Posterior vena cava (tissue), 2 donors: Measurements from ENCODE around the gene TSHR. TPM values are rescaled to one million over a fixed set of nuclear protein-coding genes. Genes with fewer than 3 reads are reported as not detected.
"Not testable (repeated sequence)": the region's sequence is repeated elsewhere in the genome, so short reads cannot be mapped to it uniquely, and the experiment has no call there.

Experiments used
- DNase-seq: peaks from one replicate; pipeline ENCODE4 v3.0.0-alpha.2; 2020; ENCODE audit warnings: low spot score
- intact Hi-C, 2 donors: fragments of 100-400 bp; cut with DNase I; formaldehyde crosslinking; loops; one replicate each; pipeline versions ENCODE4 v1.14.1 to v1.14.2; 2022 to 2023
- total RNA-seq, 2 donors: library from RNA; stranded (reverse); fragmentation: NEBNext Ultra II Directional; extraction: Animal tissue kit (Norgen Biotek cat#: 25700); gene quantifications; one replicate each; pipeline ENCODE4 v1.2.1, GENCODE V29; 2021
- donor health status: DM: yes; HTN: yes; CAD: no.
- donor health status: DM: yes; HTN: yes; CAD: no.

TSHR gene
- total RNA-seq, 2 donors from 2014 or later: 0.29 to 1.1 TPM

- intact Hi-C loops: no loop called here
- no peak for DNase-seq
These were observed 9.2 kb upstream of the TSHR start for GRCh38 chr14:80946187-80946586.

GRCh38 chr14:80946797-80947196 is 8.6 kb upstream of the TSHR start:
- DNase-seq: no peak
- intact Hi-C loops: no loop called here

- DNase-seq: no peak
- intact Hi-C loops: no loop called here
These were observed 7.1 kb upstream of the TSHR start for GRCh38 chr14:80948291-80948690.

GRCh38 chr14:80951491-80951890 is 3.9 kb upstream of the TSHR start:
- no peak for DNase-seq
- intact Hi-C loops: no loop called here

- DNase-seq: peak; percentile 51
- intact Hi-C loops: not testable (repeated sequence)
These were observed 2.2 kb upstream of the TSHR start for GRCh38 chr14:80953211-80953610.

- DNase-seq: peak; percentile 92
- intact Hi-C loops: loop anchor here in 1 of 2 donors (2.0 kb wide), 1 partner anchor 32 kb away; no protein-coding TSS in a partner anchor
These were observed 628 bp upstream of the TSHR start for GRCh38 chr14:80954687-80955299.

GRCh38 chr14:80956102-80956501 is 681 bp downstream of the TSHR start:
- intact Hi-C loops: no loop called here
- no peak for DNase-seq

- DNase-seq: no peak
- intact Hi-C loops: no loop called here
These were observed 1.5 kb downstream of the TSHR start for GRCh38 chr14:80956922-80957321.

GRCh38 chr14:80957613-80958012 is 2.2 kb downstream of the TSHR start:
- intact Hi-C loops: no loop called here
- no peak for DNase-seq

- no peak for DNase-seq
These were observed 2.8 kb downstream of the TSHR start for GRCh38 chr14:80958226-80958625.

GRCh38 chr14:80958939-80959338 is 3.5 kb downstream of the TSHR start:
- intact Hi-C loops: no loop called here

More at GRCh38 chr14:80958226-80958625, 2.8 kb downstream of the TSHR start:
- intact Hi-C loops: no loop called here

GRCh38 chr14:80959496-80959895 is 4.1 kb downstream of the TSHR start:
- intact Hi-C loops: no loop called here
- no peak for DNase-seq

More at GRCh38 chr14:80958939-80959338, 3.5 kb downstream of the TSHR start:
- DNase-seq: no peak

- intact Hi-C loops: no loop called here
- no peak for DNase-seq
These were observed 9.6 kb downstream of the TSHR start for GRCh38 chr14:80965037-80965436.

GRCh38 chr14:80973931-80974641 is 18.7 kb downstream of the TSHR start:
- intact Hi-C loops: no loop called here
- DNase-seq: no peak

GRCh38 chr14:80974679-80975078 is 19.3 kb downstream of the TSHR start:
- DNase-seq: no peak
- intact Hi-C loops: no loop called here

- intact Hi-C loops: no loop called here
These were observed 21.8 kb downstream of the TSHR start for GRCh38 chr14:80977221-80977620.

GRCh38 chr14:80978403-80978802 is 23.0 kb downstream of the TSHR start:
- no peak for DNase-seq
- intact Hi-C loops: no loop called here

More at GRCh38 chr14:80977221-80977620, 21.8 kb downstream of the TSHR start:
- DNase-seq: no peak

- no peak for DNase-seq
- intact Hi-C loops: loop anchor here in 1 of 2 donors (10.0 kb wide), 1 partner anchor 1115 kb away; no protein-coding TSS in a partner anchor
These were observed 24.5 kb downstream of the TSHR start for GRCh38 chr14:80979951-80980350.

- intact Hi-C loops: loop anchor here in 1 of 2 donors (10.0 kb wide), 1 partner anchor 1114 kb away; no protein-coding TSS in a partner anchor
These were observed 25.7 kb downstream of the TSHR start for GRCh38 chr14:80981156-80981555.

GRCh38 chr14:80981673-80982072 is 26.3 kb downstream of the TSHR start:
- no peak for DNase-seq
- intact Hi-C loops: loop anchor here in 1 of 2 donors (10.0 kb wide), 1 partner anchor 1113 kb away; no protein-coding TSS in a partner anchor

More at GRCh38 chr14:80981156-80981555, 25.7 kb downstream of the TSHR start:
- no peak for DNase-seq
